Pancreas (tissue), 10 donors: ENCODE results near the gene LDLRAD4. TPM values are rescaled to one million over a fixed set of nuclear protein-coding genes. Genes with fewer than 3 reads are reported as not detected.
"Not testable (repeated sequence)": the region's sequence is repeated elsewhere in the genome, so short reads cannot be mapped to it uniquely, and the experiment has no call there.

ENCODE experiments used
- ATAC-seq, 4 donors: fragments of 200-7000 bp; cut with Tn5 transposase; one replicate each; pipeline versions ENCODE4 v1.8.0 to v1.9.1; 2020; ENCODE audit warnings: mild to moderate bottlenecking in 4 of 4, moderate library complexity in 4 of 4
- DNase-seq, 6 donors: peaks; one replicate each; pipeline ENCODE4 v3.0.0-alpha.2; 2020
- FAIRE-seq: peaks from 2 replicates; lab custom pipeline; 2012; peaks lifted over from hg19 to GRCh38; lab: Jason Lieb, UNC
- H3K27ac ChIP-seq, 4 donors: fragments of 200-600 bp; sonication (generic); 1 replicate in 3 of 4; 2 replicates in 1 of 4; pipeline versions ENCODE4 v1.5.0 to v1.8.0; 2020
- H3K27me3 ChIP-seq, 4 donors: fragments of 200-600 bp; one replicate each; pipeline ENCODE4 v1.8.0; 2021
- H3K36me3 ChIP-seq, 3 donors: fragments of 200-600 bp; sonication (generic) in 1 of 3; one replicate each; pipeline versions ENCODE4 v1.5.0 to v1.8.0; 2020 to 2021
- H3K4me1 ChIP-seq, 3 donors: fragments of 200-600 bp; one replicate each; pipeline ENCODE4 v1.8.0; 2021
- H3K4me3 ChIP-seq, 4 donors: fragments of 200-600 bp; sonication (generic) in 2 of 4; one replicate each; pipeline versions ENCODE4 v1.5.0 to v1.8.0; 2020 to 2021
- H3K9me3 ChIP-seq, 4 donors: fragments of 200-600 bp; one replicate each; pipeline ENCODE4 v1.8.0; 2021
- WGBS, 2 donors: extraction: QIAGEN DNeasy Blood & Tissue Kit; methylation state at CpG; one replicate each; pipeline ENCODE4 v1.1.7; 2013; 5-methylcytosine and 5-hydroxymethylcytosine counted together
- intact Hi-C, 3 donors: fragments of 100-400 bp; cut with DNase I; formaldehyde crosslinking; loops; one replicate each; pipeline versions ENCODE4 v1.11.1 to v1.14.2; 2022
- polyA plus RNA-seq, 2 donors: library from polyadenylated mRNA; stranded (reverse); fragments of 200-250 nt; gene quantifications; one replicate each; pipeline ENCODE4 v1.2.3, GENCODE V29; 2013
- total RNA-seq, 6 donors: library from RNA; stranded (reverse); fragmentation: NEBNext Ultra II Directional in 4 of 6; extraction: Animal tissue kit (Norgen Biotek cat#: 25700) in 4 of 6; gene quantifications; one replicate each; pipeline versions ENCODE4 v1.2.1 to v1.2.4, GENCODE V29; 2021 to 2023
- TF ChIP-seq, protein P1 (sequence below), 4 donors: fragments of 200-600 bp; sonication (generic) in 3 of 4; IDR thresholded peaks; one replicate each; pipeline versions ENCODE4 v1.5.0 to v1.8.0; 2021; ENCODE audit warnings: antibody characterized with exemption in 4 of 4
- donor health status: healthy with polysubstance abuse.
- donor health status: DM: no; HTN: no; CAD: no; lungs with moderate emphysema.
- donor health status: DM: no; HTN: no; CAD: no.
- donor health status: control.
- donor health status: control.
- donor health status: Bipolar disorder and iron deficiency.
- donor health status: DM: yes; HTN: yes; CAD: no.
- donor health status: DM: no; HTN: no; CAD: no.
- donor health status: DM: no; HTN: no; CAD: no.
- donor health status: DM: yes; HTN: yes; CAD: no.

The LDLRAD4 gene
- total and polyA plus RNA-seq, 8 donors: 2.5 to 21.8 (median 5.7) TPM

DNA sequence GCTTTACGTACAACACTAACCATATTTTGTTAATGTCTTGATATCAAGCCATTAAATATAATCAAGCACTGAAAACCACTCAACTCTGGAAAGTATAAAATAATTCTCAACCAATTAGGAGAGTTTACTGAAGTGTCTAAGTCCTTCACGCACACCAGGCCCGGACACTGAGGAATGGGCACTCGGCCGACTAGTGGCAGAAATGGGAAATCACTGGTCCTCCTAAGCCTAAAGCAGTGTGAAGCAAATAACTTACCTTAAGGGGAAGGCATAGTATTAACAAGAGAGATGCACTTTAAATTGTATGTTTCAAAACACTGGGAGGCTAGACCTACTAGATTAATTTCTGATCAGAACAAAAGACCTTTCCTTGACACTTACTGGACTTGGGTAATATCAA is 462.1 kb downstream of the LDLRAD4 start:
- ATAC-seq: peak in 1 of 4 donors; percentile 43
- DNase-seq: no peak
- WGBS, 2 donors: 67 to 83% methylated on average over 5 of the region's 5 CpGs
- FAIRE-seq: no peak
- H3K27ac ChIP-seq: no peak overlapping the region
- H3K36me3 ChIP-seq: no peaks in the 10 kb centered on the region
- no peak overlapping the region for H3K4me3 ChIP-seq
- no peaks in the 10 kb centered on the region for H3K4me1 ChIP-seq
- intact Hi-C loops: no loop called here
- H3K9me3 ChIP-seq: no peaks in the 10 kb centered on the region
- H3K27me3 ChIP-seq: no peaks in the 10 kb centered on the region
- TF ChIP-seq, protein P1, sequence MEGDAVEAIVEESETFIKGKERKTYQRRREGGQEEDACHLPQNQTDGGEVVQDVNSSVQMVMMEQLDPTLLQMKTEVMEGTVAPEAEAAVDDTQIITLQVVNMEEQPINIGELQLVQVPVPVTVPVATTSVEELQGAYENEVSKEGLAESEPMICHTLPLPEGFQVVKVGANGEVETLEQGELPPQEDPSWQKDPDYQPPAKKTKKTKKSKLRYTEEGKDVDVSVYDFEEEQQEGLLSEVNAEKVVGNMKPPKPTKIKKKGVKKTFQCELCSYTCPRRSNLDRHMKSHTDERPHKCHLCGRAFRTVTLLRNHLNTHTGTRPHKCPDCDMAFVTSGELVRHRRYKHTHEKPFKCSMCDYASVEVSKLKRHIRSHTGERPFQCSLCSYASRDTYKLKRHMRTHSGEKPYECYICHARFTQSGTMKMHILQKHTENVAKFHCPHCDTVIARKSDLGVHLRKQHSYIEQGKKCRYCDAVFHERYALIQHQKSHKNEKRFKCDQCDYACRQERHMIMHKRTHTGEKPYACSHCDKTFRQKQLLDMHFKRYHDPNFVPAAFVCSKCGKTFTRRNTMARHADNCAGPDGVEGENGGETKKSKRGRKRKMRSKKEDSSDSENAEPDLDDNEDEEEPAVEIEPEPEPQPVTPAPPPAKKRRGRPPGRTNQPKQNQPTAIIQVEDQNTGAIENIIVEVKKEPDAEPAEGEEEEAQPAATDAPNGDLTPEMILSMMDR (IDR thresholded peaks at IDR 0.05): peak in 1 of 4 donors; percentile 9

DNA sequence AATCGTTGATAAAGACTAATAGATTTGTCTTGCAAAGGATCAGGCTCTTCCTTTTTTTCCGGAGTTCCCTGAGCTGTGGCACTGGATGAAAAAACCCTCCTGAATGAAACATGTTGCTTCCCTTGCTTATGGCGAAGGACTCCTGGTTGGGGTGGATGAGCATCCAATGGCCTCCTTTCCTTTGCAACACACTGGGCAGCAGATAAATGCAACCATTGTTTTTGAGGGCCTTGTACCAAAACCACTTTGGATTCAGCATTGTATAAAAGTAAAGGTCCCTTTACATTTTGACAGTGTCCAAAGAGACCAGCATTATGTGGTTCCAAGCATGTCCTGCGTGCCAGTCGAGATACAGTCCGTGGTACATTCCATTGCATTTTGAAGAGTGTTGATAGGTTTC is 463.1 kb downstream of the LDLRAD4 start:
- DNase-seq (no peak), ATAC-seq (no peak), FAIRE-seq (no peak)
- Histone ChIP-seq H3K4me3 (no peak overlapping the region), H3K4me1 (no peaks in the 10 kb centered on the region), H3K27me3 (no peaks in the 10 kb centered on the region), H3K36me3 (no peaks in the 10 kb centered on the region), H3K27ac (no peak overlapping the region), H3K9me3 (no peaks in the 10 kb centered on the region)
- intact Hi-C loops: no loop called here
- TF ChIP-seq, protein P1 (IDR thresholded peaks at IDR 0.05): no peak
- WGBS, 2 donors: 90 to 95% methylated on average over 6 of the region's 6 CpGs

DNA sequence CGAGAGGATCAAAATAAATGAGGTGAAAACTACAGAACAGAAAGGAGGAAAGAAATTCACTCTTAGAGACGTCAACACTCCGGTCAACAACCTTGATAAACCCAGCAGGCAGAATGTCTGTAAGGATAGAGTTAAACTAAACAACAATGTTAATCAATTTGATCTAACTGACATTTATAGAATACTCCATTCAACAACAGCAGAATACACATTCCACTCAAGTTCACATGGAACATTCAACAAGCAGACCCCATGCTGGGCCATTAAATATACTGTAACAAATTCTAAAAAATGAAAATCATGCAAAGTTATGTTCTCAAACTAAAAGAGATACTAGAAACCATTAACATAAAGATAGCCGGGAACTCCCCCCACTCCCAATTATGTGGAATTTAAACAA is 466.0 kb downstream of the LDLRAD4 start:
- intact Hi-C loops: no loop called here

DNA sequence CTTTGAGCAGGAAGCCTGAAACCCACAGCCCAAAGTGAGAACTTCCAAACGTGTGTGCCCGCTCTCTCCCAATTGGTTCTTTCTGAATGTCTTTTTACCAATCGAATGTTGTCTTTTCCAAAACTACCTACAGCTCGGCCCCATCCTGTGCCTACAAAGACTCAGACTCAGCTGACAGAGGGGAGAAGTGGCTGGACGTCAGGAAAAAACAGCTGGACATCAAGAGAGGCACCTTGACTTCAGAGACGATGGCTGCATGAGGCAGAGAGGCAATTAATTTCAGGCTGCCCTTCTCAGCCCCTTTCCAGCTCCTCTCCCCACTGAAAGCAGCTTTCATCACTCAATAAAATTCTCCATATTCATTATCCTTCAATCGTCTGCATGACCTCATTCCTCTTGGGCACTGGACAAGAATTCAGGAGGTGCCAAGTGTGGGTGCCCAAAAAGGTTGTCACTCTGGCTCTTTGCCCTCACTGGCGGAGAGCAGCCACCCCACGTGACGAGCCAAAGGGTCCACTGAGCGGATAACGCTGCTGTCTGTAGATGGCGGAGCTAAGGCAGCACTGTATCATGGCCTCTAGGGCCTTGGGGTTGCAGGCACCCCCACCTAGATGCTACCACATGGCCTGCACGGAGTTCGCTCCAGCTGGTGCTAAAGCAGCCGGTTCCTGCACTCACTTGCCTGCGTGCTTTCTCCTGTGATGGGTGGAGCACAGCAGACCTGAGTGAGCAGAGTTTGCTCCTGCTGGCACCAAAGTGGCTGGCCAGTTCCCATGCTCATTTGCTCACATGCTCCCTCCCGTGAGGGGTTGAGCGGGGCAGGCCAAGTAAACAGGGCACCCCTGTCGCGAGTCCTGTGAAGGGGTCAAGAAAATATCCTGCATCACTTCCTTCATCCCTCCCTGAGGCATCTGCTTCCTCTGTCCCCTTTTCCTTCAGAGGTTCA is 469.9 kb downstream of the LDLRAD4 start:
- DNase-seq (no peak), ATAC-seq (no peak), FAIRE-seq (no peak)
- 90 to 94% methylated on average over 21 of the region's 21 CpGs for WGBS, 2 donors
- Histone ChIP-seq H3K9me3 (no peaks in the 10 kb centered on the region), H3K27ac (no peak overlapping the region), H3K27me3 (no peaks in the 10 kb centered on the region), H3K36me3 (no peaks in the 10 kb centered on the region), H3K4me3 (no peak overlapping the region), H3K4me1 (no peaks in the 10 kb centered on the region)
- intact Hi-C loops: no loop called here
- TF ChIP-seq, protein P1 (IDR thresholded peaks at IDR 0.05): no peak

More for the DNA sequence above, 466.0 kb downstream of the LDLRAD4 start:
- 94 to 96% methylated on average over 4 of the region's 4 CpGs for WGBS, 2 donors
- FAIRE-seq (no peak), DNase-seq (no peak), ATAC-seq (no peak)
- H3K27ac ChIP-seq: no peak overlapping the region
- H3K9me3 ChIP-seq: no peaks in the 10 kb centered on the region
- H3K27me3 ChIP-seq: no peaks in the 10 kb centered on the region
- no peak overlapping the region for H3K4me3 ChIP-seq
- TF ChIP-seq, protein P1 (IDR thresholded peaks at IDR 0.05): no peak
- no peaks in the 10 kb centered on the region for H3K4me1 ChIP-seq
- H3K36me3 ChIP-seq: no peaks in the 10 kb centered on the region

DNA sequence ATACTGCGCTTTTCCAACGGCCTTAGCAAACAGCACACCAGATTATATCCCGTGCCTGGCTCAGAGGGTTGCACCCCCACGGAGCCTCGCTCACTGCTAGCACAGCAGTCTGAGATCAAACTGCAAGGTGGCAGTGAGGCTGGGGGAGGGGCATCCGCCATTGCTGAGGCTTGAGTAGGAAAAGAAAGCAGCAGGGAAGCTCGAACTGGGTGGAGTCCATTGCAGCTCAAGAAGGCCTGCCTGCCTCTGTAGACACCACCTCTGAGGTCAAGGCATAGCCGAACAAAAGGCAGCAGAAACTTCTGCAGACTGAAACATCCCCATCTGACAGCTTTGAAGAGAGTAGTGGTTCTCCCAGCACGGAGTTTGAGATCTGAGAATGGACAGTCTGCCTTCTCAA is 471.5 kb downstream of the LDLRAD4 start:
- WGBS, 2 donors: 93 to 95% methylated on average over 9 of the region's 9 CpGs
- H3K4me3 ChIP-seq, intact Hi-C loops, FAIRE-seq, DNase-seq, H3K36me3 ChIP-seq, H3K9me3 ChIP-seq, H3K27me3 ChIP-seq, H3K4me1 ChIP-seq, ATAC-seq, H3K27ac ChIP-seq: not testable (repeated sequence)

DNA sequence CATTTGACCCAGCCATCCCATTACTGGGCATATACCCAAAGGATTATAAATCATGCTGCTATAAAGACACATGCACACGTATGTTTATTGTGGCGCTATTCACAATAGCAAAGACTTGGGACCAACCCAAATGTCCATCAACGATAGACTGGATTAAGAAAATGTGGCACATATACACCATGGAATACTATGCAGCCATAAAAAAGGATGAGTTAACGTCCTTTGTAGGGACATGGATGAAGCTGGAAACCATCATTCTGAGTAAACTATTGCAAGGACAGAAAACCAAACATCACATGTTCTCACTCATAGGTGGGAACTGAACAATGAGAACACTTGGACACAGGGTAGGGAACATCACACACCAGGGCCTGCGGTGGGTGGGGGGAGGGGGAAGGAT is 476.8 kb downstream of the LDLRAD4 start:
- FAIRE-seq, H3K36me3 ChIP-seq, H3K9me3 ChIP-seq, ATAC-seq, DNase-seq, H3K4me3 ChIP-seq, H3K4me1 ChIP-seq, H3K27ac ChIP-seq, intact Hi-C loops, H3K27me3 ChIP-seq: not testable (repeated sequence)
- 90 to 92% methylated on average over 5 of the region's 5 CpGs for whole genome bisulfite sequencing, 2 donors
